ENCODE results near the gene SLBP.
"Not testable (repeated sequence)": the region's sequence is repeated elsewhere in the genome, so short reads cannot be mapped to it uniquely, and the experiment has no call there.

Gene SLBP

DNA sequence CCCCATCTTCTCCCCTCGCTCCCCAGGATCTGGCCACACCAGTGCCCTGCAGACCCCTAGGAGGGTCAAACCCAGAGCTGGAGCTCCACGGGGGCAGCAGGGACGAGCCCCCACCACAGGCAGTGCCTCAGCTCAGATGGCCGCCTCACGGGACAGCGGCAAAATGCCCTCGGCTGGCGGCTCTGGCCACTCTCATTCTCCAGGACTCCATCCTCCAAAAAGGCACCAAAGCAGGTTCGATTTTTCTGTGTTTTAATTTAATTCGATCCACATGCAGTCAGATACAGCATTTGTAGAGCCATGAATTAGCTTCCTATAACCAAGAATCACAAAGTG lies 36.3 kb downstream of the SLBP start:
- TF ChIP-seq, protein P1, sequence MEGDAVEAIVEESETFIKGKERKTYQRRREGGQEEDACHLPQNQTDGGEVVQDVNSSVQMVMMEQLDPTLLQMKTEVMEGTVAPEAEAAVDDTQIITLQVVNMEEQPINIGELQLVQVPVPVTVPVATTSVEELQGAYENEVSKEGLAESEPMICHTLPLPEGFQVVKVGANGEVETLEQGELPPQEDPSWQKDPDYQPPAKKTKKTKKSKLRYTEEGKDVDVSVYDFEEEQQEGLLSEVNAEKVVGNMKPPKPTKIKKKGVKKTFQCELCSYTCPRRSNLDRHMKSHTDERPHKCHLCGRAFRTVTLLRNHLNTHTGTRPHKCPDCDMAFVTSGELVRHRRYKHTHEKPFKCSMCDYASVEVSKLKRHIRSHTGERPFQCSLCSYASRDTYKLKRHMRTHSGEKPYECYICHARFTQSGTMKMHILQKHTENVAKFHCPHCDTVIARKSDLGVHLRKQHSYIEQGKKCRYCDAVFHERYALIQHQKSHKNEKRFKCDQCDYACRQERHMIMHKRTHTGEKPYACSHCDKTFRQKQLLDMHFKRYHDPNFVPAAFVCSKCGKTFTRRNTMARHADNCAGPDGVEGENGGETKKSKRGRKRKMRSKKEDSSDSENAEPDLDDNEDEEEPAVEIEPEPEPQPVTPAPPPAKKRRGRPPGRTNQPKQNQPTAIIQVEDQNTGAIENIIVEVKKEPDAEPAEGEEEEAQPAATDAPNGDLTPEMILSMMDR (IDR thresholded peaks at IDR 0.05; ENCODE audit: low read length, missing control alignments): no peak
- DNase-seq (ENCODE audit: low read depth): no peak
- H3K4me3 ChIP-seq (replicated peaks; ENCODE audit: low read depth, low read length): no peak overlapping the region

DNA sequence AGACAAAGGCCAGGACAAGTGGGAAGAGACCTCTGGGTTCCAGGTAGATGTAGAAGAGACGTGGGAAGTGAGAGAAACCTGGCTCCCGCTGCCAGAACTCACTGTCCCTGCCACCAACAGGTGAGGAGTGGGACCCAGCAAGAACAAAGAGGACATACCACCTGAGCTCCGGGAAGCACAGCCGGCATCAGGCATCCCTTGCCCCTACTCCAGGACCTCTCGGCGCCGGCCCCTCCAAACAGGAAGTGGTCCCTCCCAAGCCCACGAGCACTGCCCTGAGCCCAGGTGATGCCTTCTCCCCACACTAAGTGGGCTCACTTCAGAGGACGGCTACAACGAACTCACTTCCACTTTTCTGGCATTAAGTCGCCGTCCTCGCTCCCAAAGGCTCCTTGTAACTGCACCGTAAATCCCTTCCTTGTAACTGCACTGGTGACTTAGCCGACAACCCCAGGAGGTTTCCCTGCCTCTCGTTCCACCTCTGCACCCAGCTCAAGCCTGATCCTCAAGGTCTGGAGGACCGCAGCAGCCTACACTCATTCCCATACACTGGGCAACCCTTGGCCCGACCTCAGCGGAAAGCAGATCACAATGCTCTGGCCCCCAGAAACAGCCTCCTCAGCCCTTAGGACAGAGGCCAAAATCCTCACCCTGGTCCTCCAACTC lies 36.9 kb downstream of the SLBP start:
- TF ChIP-seq, protein P1 (IDR thresholded peaks at IDR 0.05; ENCODE audit: low read length, missing control alignments): no peak
- DNase-seq (ENCODE audit: low read depth): no peak
- H3K4me3 ChIP-seq (replicated peaks; ENCODE audit: low read depth, low read length): no peak overlapping the region

DNA sequence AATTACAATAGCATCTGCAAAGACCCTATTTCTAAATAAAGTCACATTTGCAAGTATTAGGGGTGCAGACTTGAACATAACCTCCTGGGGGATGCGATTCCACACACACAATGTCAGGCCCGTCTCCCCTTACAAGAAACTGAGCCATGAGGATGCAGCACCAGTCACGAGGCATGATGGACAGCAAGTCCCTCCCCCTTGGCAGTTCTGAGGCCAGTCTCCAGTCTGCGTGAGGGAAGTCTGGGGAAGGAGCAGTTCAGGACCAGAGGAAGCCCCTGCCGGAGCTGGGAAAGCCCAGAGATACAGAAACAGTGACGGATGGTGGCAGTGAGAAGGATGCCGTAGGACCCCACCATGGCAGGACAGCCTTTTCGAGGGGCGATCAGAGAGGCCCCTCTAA lies 37.4 kb downstream of the SLBP start:
- TF ChIP-seq, protein P1 (IDR thresholded peaks at IDR 0.05; ENCODE audit: low read length, missing control alignments): no peak
- no peak overlapping the region for H3K4me3 ChIP-seq (replicated peaks; ENCODE audit: low read depth, low read length)
- peak; percentile 11 for DNase-seq (ENCODE audit: low read depth)

DNA sequence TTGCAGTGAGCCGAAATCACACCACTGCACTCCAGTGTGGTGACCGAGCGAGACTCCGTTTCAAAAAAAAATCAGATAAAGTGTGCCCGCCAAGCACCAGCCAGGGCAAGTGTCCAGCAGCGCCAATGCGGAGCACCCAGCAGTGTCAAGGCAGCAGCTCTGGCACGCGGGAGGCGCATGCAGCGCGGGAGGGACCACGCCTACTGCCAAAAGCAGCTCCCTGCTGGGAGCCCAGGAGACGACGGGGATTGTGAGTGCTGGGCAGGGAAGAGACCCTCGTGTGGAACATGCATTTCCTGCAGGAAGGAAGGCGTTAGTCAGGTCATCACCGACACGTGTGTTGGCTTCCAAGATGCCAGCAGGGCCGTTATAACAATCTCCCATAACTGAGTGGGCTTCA lies 38.4 kb downstream of the SLBP start:
- DNase-seq (ENCODE audit: low read depth): no peak
- TF ChIP-seq, protein P1 (IDR thresholded peaks at IDR 0.05; ENCODE audit: low read length, missing control alignments): no peak

DNA sequence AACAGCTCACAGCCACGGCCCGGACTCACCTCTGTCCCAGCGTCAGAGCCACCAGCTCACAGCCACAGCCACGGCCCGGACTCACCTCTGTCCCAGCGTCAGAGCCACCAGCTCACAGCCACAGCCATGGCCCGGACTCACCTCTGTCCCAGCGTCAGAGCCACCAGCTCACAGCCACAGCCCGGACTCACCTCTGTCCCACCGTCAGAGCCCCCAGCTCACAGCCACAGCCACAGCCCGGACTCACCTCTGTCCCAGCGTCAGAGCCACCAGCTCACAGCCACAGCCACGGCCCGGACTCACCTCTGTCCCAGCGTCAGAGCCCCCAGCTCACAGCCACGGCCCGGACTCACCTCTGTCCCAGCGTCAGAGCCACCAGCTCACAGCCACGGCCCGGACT lies 41.1 kb downstream of the SLBP start:
- H3K4me3 ChIP-seq (replicated peaks; ENCODE audit: low read depth, low read length); DNase-seq (ENCODE audit: low read depth): not testable (repeated sequence)

More for the DNA sequence above, 38.4 kb downstream of the SLBP start:
- no peak overlapping the region for H3K4me3 ChIP-seq (replicated peaks; ENCODE audit: low read depth, low read length)

DNA sequence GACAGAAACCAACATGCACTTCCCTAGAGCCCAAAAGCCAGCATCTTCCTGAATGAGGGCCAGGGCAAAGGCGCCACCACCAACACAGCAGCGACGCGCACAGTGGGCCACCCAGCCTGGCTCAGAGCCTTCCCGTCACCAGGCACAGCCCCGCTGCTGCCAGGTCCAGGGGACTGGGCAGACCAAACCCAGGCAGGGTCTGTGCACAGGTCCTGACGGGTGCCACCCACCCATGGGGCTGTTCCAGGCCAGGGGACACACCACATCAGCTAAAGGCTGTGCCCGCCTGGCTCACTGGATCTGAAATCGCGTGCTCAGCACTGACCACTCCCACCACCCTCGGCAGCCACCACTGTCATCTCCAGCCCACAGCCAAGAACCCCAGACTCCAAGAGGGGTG lies 41.8 kb downstream of the SLBP start:
- no peak for DNase-seq (ENCODE audit: low read depth)
- no peak overlapping the region for H3K4me3 ChIP-seq (replicated peaks; ENCODE audit: low read depth, low read length)
- TF ChIP-seq, protein P1 (IDR thresholded peaks at IDR 0.05; ENCODE audit: low read length, missing control alignments): no peak

DNA sequence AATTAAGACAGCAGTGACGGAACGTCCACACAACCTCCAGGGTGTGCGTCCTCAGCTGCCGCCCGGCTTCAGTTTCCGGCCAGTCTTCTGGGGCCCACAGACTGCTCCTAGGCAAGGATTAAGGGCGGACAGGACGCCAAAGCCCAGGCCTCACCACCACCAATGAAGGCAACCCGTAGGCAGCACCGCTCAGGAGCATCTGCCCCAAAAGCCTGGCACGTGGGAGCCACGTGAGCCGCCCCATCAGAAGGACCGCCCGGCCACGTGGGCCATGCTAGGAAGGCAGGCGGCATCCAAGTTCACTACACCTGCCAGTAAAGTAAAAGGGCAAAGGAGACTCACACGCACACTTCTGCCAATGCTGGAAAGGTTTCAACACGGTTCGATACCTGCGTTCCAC lies 42.3 kb downstream of the SLBP start:
- TF ChIP-seq, protein P1 (IDR thresholded peaks at IDR 0.05; ENCODE audit: low read length, missing control alignments): no peak
- H3K4me3 ChIP-seq (replicated peaks; ENCODE audit: low read depth, low read length): no peak overlapping the region

More for the DNA sequence above, 42.3 kb downstream of the SLBP start:
- DNase-seq (ENCODE audit: low read depth): no peak

Data from fibroblast of pulmonary artery (primary cell).